Natural killer cell (primary cell): ENCODE data around the gene KCNJ5. TPM values are rescaled to one million over a fixed set of nuclear protein-coding genes. Genes with fewer than 3 reads are reported as not detected.

ENCODE experiments used
- ATAC-seq, 3 donors: fragments of 150-1000 bp in 2 of 3; fragments of 200-7000 bp in 1 of 3; cut with Tn5 transposase; 1 replicate in 1 of 3; 2 replicates in 2 of 3; pipeline ENCODE4 v1.10.0; 2021; ENCODE audit warnings: mild to moderate bottlenecking in 2 of 3, moderate library complexity in 2 of 3
- DNase-seq, 2 donors: peaks; one replicate each; pipeline versions ENCODE4 v3.0.0 to v3.0.0-alpha.2; 2013 to 2021; ENCODE audit warnings: mixed read lengths in 1 of 2
- H3K27ac ChIP-seq: one replicate; pipeline ENCODE4 v1.5.1; 2013; ENCODE audit warnings: mild to moderate bottlenecking, low read length
- H3K27me3 ChIP-seq: one replicate; pipeline ENCODE4 v1.6.1; 2013; ENCODE audit warnings: low read length; ENCODE audit not compliant: control insufficient read depth, insufficient read depth
- H3K36me3 ChIP-seq: one replicate; pipeline ENCODE4 v1.6.1; 2013; ENCODE audit warnings: low read length; ENCODE audit not compliant: control insufficient read depth, insufficient read depth
- H3K4me1 ChIP-seq: one replicate; pipeline ENCODE4 v1.6.1; 2013; ENCODE audit warnings: low read length; ENCODE audit not compliant: control insufficient read depth, insufficient read depth
- H3K4me3 ChIP-seq: one replicate; pipeline ENCODE4 v1.5.1; 2013; ENCODE audit warnings: low read length
- H3K9me3 ChIP-seq: one replicate; pipeline ENCODE4 v1.6.1; 2013; ENCODE audit warnings: low read length; ENCODE audit not compliant: control insufficient read depth, insufficient read depth
- H3K27ac Mint-ChIP-seq, 2 donors: one replicate each; pipeline ENCODE4 v1.8.0; 2022; ENCODE audit warnings: mild to moderate bottlenecking in 2 of 2, mixed read lengths in 2 of 2, moderate library complexity in 1 of 2
- H3K27me3 Mint-ChIP-seq, 2 donors: one replicate each; pipeline ENCODE4 v1.8.0; 2022; ENCODE audit warnings: low read depth in 2 of 2, mixed read lengths in 2 of 2
- H3K36me3 Mint-ChIP-seq: one replicate; pipeline ENCODE4 v1.8.0; 2022; ENCODE audit warnings: mixed read lengths
- H3K4me1 Mint-ChIP-seq, 2 donors: one replicate each; pipeline ENCODE4 v1.8.0; 2022; ENCODE audit warnings: mixed read lengths in 2 of 2
- H3K4me3 Mint-ChIP-seq: one replicate; pipeline ENCODE4 v1.8.0; 2022; ENCODE audit warnings: mild to moderate bottlenecking, moderate library complexity, mixed read lengths
- H3K9me3 Mint-ChIP-seq, 2 donors: one replicate each; pipeline ENCODE4 v1.8.0; 2022; ENCODE audit warnings: mixed read lengths in 2 of 2
- CTCF ChIP-seq: fragments of 200-600 bp; IDR thresholded peaks from one replicate; pipeline ENCODE4 v1.8.0; 2022; ENCODE audit warnings: antibody characterized with exemption
- WGBS: methylation state at CpG from one replicate; pipeline ENCODE4 v1.1.7; 2013; ENCODE audit warnings: missing lambda C conversion rate; ENCODE audit not compliant: insufficient coverage; 5-methylcytosine and 5-hydroxymethylcytosine counted together
- intact Hi-C: fragments of 100-400 bp; cut with micrococcal nuclease; formaldehyde crosslinking; loops from one replicate; pipeline ENCODE4 v1.14.2; 2022
- total RNA-seq, 4 donors: library from RNA; stranded (reverse); fragments of 120-200 nt in 1 of 4; gene quantifications; one replicate each; pipeline versions ENCODE4 v1.2.3 to v1.2.4, GENCODE V29; 2013 to 2022

The KCNJ5 gene
- total RNA-seq, 3 donors from 2014 or later (not counting 1 experiment from before 2014, with no cell fraction given) = 0.09 to 0.18 (median 0.15) TPM

- H3K27ac Mint-ChIP-seq = no peak overlapping the region
- no peak for TF ChIP-seq CTCF
- DNase-seq = no peak
- no peaks in the 10 kb centered on the region for H3K9me3 ChIP-seq
- no peak for ATAC-seq
- H3K4me3 ChIP-seq = no peak overlapping the region
- no peaks in the 10 kb centered on the region for H3K36me3 ChIP-seq
- H3K27me3 Mint-ChIP-seq = peaks cover 13 to 27% of the 10 kb centered on the region in 2 donors
- H3K27ac ChIP-seq = no peak overlapping the region
- H3K4me3 Mint-ChIP-seq = no peak overlapping the region
- intact Hi-C loops = no loop called here
- H3K9me3 Mint-ChIP-seq = no peaks in the 10 kb centered on the region
- H3K27me3 ChIP-seq = no peaks in the 10 kb centered on the region
- WGBS = 88% methylated on average over 6 of the region's 6 CpGs
- H3K4me1 ChIP-seq = peaks cover 3% of the 10 kb centered on the region
- H3K4me1 Mint-ChIP-seq = peaks cover 10 to 17% of the 10 kb centered on the region in 2 donors
- H3K36me3 Mint-ChIP-seq = no peaks in the 10 kb centered on the region
These were observed 40.5 kb downstream of the KCNJ5 start for GRCh38 chr11:128931668-128932067.

GRCh38 chr11:128933481-128934178, 42.5 kb downstream of the KCNJ5 start:
- no peak overlapping the region for H3K27ac Mint-ChIP-seq
- H3K4me3 Mint-ChIP-seq = no peak overlapping the region
- intact Hi-C loops = no loop called here
- no peak for TF ChIP-seq CTCF
- no peaks in the 10 kb centered on the region for H3K9me3 Mint-ChIP-seq
- Histone ChIP-seq H3K4me1 (no peaks in the 10 kb centered on the region), H3K36me3 (no peaks in the 10 kb centered on the region), H3K9me3 (no peaks in the 10 kb centered on the region), H3K4me3 (no peak overlapping the region), H3K27ac (no peak overlapping the region), H3K27me3 (no peaks in the 10 kb centered on the region)
- no peaks in the 10 kb centered on the region for H3K36me3 Mint-ChIP-seq
- H3K4me1 Mint-ChIP-seq = peaks cover 3 to 6% of the 10 kb centered on the region in 2 donors
- ATAC-seq (no peak), DNase-seq (no peak)
- H3K27me3 Mint-ChIP-seq = peaks cover 4 to 9% of the 10 kb centered on the region in 2 donors
- WGBS = 88% methylated on average over 7 of the region's 7 CpGs

DNA sequence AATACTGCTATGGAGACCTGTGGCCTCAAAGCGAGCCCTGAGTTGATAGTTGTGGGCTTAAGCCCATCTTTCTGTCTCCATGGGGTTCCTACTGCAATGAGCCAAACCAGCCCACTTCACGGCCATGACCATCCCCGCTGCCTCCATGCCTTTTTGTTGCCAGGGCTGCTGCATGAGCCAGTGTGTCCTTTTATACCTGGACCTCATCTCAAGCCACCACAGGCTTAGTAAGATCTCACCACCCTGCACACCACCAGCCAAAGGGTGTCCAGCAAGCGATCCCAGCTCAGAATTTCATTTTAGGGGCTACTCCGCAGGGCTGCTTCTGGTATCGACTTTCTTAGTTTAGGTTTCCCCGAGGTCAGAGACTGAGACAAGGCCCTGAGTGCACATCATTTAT, 43.2 kb downstream of the KCNJ5 start:
- H3K27ac Mint-ChIP-seq = no peak overlapping the region
- Histone ChIP-seq H3K27me3 (no peaks in the 10 kb centered on the region), H3K27ac (no peak overlapping the region), H3K9me3 (no peaks in the 10 kb centered on the region), H3K36me3 (no peaks in the 10 kb centered on the region), H3K4me1 (no peaks in the 10 kb centered on the region), H3K4me3 (no peak overlapping the region)
- H3K9me3 Mint-ChIP-seq = no peaks in the 10 kb centered on the region
- H3K36me3 Mint-ChIP-seq = no peaks in the 10 kb centered on the region
- intact Hi-C loops = no loop called here
- WGBS = 96% methylated on average over 7 of the region's 7 CpGs
- DNase-seq (no peak), ATAC-seq (no peak)
- H3K4me3 Mint-ChIP-seq = no peak overlapping the region
- no peak for TF ChIP-seq CTCF
- peaks cover 4 to 7% of the 10 kb centered on the region in 2 donors for H3K27me3 Mint-ChIP-seq
- H3K4me1 Mint-ChIP-seq = peaks cover 0 to 5% of the 10 kb centered on the region in 2 donors

- no peaks in the 10 kb centered on the region for H3K36me3 ChIP-seq
- no peaks in the 10 kb centered on the region for H3K36me3 Mint-ChIP-seq
- TF ChIP-seq CTCF = no peak
- no peaks in the 10 kb centered on the region for H3K4me1 Mint-ChIP-seq
- H3K27me3 Mint-ChIP-seq = peaks cover 0 to 7% of the 10 kb centered on the region in 2 donors
- intact Hi-C loops = no loop called here
- no peak overlapping the region for H3K27ac Mint-ChIP-seq
- no peaks in the 10 kb centered on the region for H3K9me3 ChIP-seq
- WGBS = 92% methylated on average over 10 of the region's 10 CpGs
- H3K27me3 ChIP-seq = no peaks in the 10 kb centered on the region
- DNase-seq = no peak
- no peaks in the 10 kb centered on the region for H3K4me1 ChIP-seq
- no peak overlapping the region for H3K27ac ChIP-seq
- no peak for ATAC-seq
- H3K4me3 Mint-ChIP-seq = no peak overlapping the region
- no peaks in the 10 kb centered on the region for H3K9me3 Mint-ChIP-seq
- no peak overlapping the region for H3K4me3 ChIP-seq
These were observed 43.8 kb downstream of the KCNJ5 start for GRCh38 chr11:128934926-128935325.
